GM12878 (cell line): ENCODE results near the gene PCIF1. TPM values are rescaled to one million over a fixed set of nuclear protein-coding genes. Genes with fewer than 3 reads are reported as not detected.

ENCODE experiments used
- ASH2L ChIP-seq: fragments of 300-600, 200-600 bp; sonication (generic); IDR thresholded peaks from 2 replicates; pipeline ENCODE4 v1.6.1; 2017; ENCODE audit warnings: low read depth, mild to moderate bottlenecking, borderline replicate concordance
- ATF3 ChIP-seq: IDR thresholded peaks from 2 replicates; pipeline ENCODE4 v1.6.1; 2011; ENCODE audit warnings: low read depth, mild to moderate bottlenecking, low read length, moderate library complexity, borderline replicate concordance; ENCODE audit errors: extremely low read depth
- BCL11A ChIP-seq: IDR thresholded peaks from 2 replicates; pipeline ENCODE4 v1.6.1; 2011; ENCODE audit warnings: low read depth, low read length
- CBX3 ChIP-seq: fragments of 200-600 bp; sonication (generic); IDR thresholded peaks from 2 replicates; pipeline ENCODE4 v1.6.1; 2016; ENCODE audit warnings: low read depth, borderline replicate concordance
- CEBPB ChIP-seq, 2 experiments: fragments of 150-350 bp in 1 of 2; IDR thresholded peaks; 2 replicates each; pipeline ENCODE4 v1.6.1; 2012 to 2014; ENCODE audit warnings: low read depth in 2 of 2, low read length in 2 of 2, borderline replicate concordance in 1 of 2, inconsistent platforms in 1 of 2
- CHD1 ChIP-seq: IDR thresholded peaks from 2 replicates; pipeline ENCODE4 v1.6.1; 2012; ENCODE audit warnings: low read depth, low read length, improper control_type of control experiment
- FOXK2 ChIP-seq: fragments of 450-650 bp; IDR thresholded peaks from 2 replicates; pipeline ENCODE4 v1.6.1; 2017; ENCODE audit warnings: mild to moderate bottlenecking, moderate library complexity
- HCFC1 ChIP-seq: fragments of 150-350 bp; IDR thresholded peaks from 2 replicates; pipeline ENCODE4 v1.6.1; 2014; ENCODE audit warnings: low read length
- IKZF2 ChIP-seq, 2 experiments: fragments of 450-650 bp; IDR thresholded peaks; 2 replicates each; pipeline ENCODE4 v1.6.1; 2017; ENCODE audit warnings: mild to moderate bottlenecking in 2 of 2, moderate library complexity in 2 of 2
- IRF5 ChIP-seq: fragments of 450-650 bp; IDR thresholded peaks from 2 replicates; pipeline ENCODE4 v1.6.1; 2017; ENCODE audit warnings: borderline replicate concordance
- NFYB ChIP-seq: IDR thresholded peaks from 2 replicates; pipeline ENCODE4 v1.6.1; 2011; ENCODE audit warnings: low read depth, mild to moderate bottlenecking, low read length, improper control_type of control experiment, moderate library complexity; ENCODE audit not compliant: insufficient read depth
- POLR2AphosphoS2 ChIP-seq: IDR thresholded peaks from 2 replicates; pipeline ENCODE4 v1.6.1; 2011; ENCODE audit warnings: low read depth, mild to moderate bottlenecking, low read length, improper control_type of control experiment, moderate library complexity
- RAD21 ChIP-seq: IDR thresholded peaks from 2 replicates; pipeline ENCODE4 v1.6.1; 2011; ENCODE audit warnings: mild to moderate bottlenecking, low read depth, low read length, moderate library complexity; ENCODE audit not compliant: insufficient read depth
- RUNX3 ChIP-seq: IDR thresholded peaks from 2 replicates; pipeline ENCODE4 v1.6.1; 2012; ENCODE audit warnings: low read length, inconsistent platforms
- SMAD1 ChIP-seq: fragments of 450-650 bp; IDR thresholded peaks from 2 replicates; pipeline ENCODE4 v1.6.1; 2018; ENCODE audit warnings: mild to moderate bottlenecking, low read depth; ENCODE audit not compliant: partially characterized antibody
- SMAD5 ChIP-seq: IDR thresholded peaks from 2 replicates; pipeline ENCODE4 v1.6.1; 2016; ENCODE audit warnings: antibody characterized with exemption, low read depth
- SREBF1 ChIP-seq: IDR thresholded peaks from 2 replicates; pipeline ENCODE4 v1.6.1; 2012; ENCODE audit warnings: mild to moderate bottlenecking, low read length
- TARDBP ChIP-seq: IDR thresholded peaks from 2 replicates; pipeline ENCODE4 v1.6.1; 2016; ENCODE audit warnings: borderline replicate concordance
- TCF12 ChIP-seq: IDR thresholded peaks from 2 replicates; pipeline ENCODE4 v1.6.1; 2011; ENCODE audit warnings: low read depth, mild to moderate bottlenecking, low read length
- USF1 ChIP-seq: IDR thresholded peaks from 2 replicates; pipeline ENCODE4 v1.6.1; 2011; ENCODE audit warnings: borderline replicate concordance, low read depth, mild to moderate bottlenecking, moderate library complexity, mixed read lengths, low read length; ENCODE audit not compliant: insufficient read depth; ENCODE audit errors: extremely low read length
- YBX1 ChIP-seq: fragments of 450-650 bp; IDR thresholded peaks from 2 replicates; pipeline ENCODE4 v1.6.1; 2016; ENCODE audit warnings: antibody characterized with exemption
- ZBED1 ChIP-seq: IDR thresholded peaks from 2 replicates; pipeline ENCODE4 v1.6.1; 2016; ENCODE audit warnings: borderline replicate concordance
- ZZZ3 ChIP-seq: IDR thresholded peaks from 2 replicates; pipeline ENCODE4 v1.6.1; 2011; ENCODE audit warnings: low read depth; ENCODE audit not compliant: control insufficient read depth, insufficient read length
- polyA plus RNA-seq, 11 experiments: library from polyadenylated mRNA; depleted of rRNA in 4 of 11; unstranded in 6 of 11; stranded (reverse) in 5 of 11; fragments of >200 nt; fragmentation: Nextera tagmentation in 4 of 11; fragmentation: Illumina TruSeq in 1 of 11; extraction: Ambion mirVana in 4 of 11; extraction: Trizol in 1 of 11; gene quantifications; 1 replicate in 1 of 11; 2 replicates in 10 of 11; pipeline versions ENCODE4 v1.2.1 to v1.2.3, GENCODE V29; 2011 to 2016; ENCODE audit warnings: inconsistent platforms in 2 of 11, missing spikeins in 2 of 11, low read depth in 1 of 11
- total RNA-seq, 4 experiments: library from RNA; depleted of rRNA in 3 of 4; stranded (reverse); fragments of >200 nt in 3 of 4; fragmentation: Illumina TruSeq in 1 of 4; extraction: Trizol in 1 of 4; gene quantifications; 2 replicates each; pipeline versions ENCODE4 v1.2.1 to v1.2.3, GENCODE V29; 2013 to 2021
- TF ChIP-seq, protein P1 (sequence below): fragments of 450-650 bp; formaldehyde crosslinking; IDR thresholded peaks from 2 replicates; pipeline ENCODE4 v1.4.0; 2022; ENCODE audit warnings: mild to moderate bottlenecking, moderate library complexity
- TF ChIP-seq, protein P2 (sequence below): fragments of 450-650 bp; IDR thresholded peaks from 2 replicates; pipeline ENCODE4 v1.6.1; 2014; ENCODE audit warnings: mild to moderate bottlenecking

The PCIF1 gene
- total and polyA plus RNA-seq, 10 of the 15 experiments (the other 5 are each of a cell fraction or from before 2014, with no cell fraction given): 8.4 to 32.9 (median 17.6) TPM

DNA sequence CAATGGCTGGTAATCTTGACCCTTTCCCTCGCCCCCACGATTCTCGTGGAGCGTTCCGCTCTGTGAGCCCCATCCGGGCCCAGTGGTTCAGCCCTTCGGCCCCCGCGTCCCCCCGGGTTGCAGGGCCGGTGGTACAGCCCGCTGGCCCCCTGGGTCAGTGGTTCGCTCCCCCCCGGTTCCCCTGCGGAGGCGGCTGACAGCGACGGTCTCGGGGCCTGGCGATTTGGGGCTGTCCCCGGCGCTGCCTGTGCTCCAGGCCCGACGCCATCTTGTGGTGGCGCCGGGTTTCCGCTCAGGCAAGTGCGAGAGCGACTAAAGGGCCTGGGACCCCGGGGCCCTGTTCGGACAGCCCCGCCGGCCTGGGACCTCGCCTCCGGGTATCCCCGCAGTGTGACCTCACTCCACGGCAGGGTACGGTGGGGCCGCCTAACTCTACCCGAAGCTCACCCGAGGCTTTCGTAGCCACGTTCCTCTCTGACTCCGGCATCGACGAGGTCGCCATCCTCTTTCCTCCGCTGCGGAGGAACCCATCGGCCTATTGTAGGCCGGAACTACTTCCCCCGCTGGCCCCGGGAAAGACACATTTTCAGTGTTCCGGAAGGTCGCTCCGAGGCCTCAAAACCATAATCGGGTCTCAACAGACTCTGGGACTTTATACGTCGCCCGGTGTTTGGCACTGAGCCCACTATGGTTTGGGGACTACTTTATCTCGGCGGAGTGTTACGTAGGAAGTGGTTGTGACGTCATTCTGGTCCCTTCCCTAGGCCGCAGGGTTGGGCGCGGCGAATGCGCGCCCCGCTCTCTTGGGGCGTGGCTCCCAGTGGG, 37.4 kb downstream of the PCIF1 start, which contains the start of gene ZNF335 (continued):
- no peak for TF ChIP-seq POLR2AphosphoS2
- no peak for TF ChIP-seq RAD21
- no peak for TF ChIP-seq CEBPB (IDR thresholded peaks at IDR 0.05; ENCODE audit: borderline replicate concordance in 1 of 2, low read depth in 2 of 2, low read length in 2 of 2)
- TF ChIP-seq, protein P1, sequence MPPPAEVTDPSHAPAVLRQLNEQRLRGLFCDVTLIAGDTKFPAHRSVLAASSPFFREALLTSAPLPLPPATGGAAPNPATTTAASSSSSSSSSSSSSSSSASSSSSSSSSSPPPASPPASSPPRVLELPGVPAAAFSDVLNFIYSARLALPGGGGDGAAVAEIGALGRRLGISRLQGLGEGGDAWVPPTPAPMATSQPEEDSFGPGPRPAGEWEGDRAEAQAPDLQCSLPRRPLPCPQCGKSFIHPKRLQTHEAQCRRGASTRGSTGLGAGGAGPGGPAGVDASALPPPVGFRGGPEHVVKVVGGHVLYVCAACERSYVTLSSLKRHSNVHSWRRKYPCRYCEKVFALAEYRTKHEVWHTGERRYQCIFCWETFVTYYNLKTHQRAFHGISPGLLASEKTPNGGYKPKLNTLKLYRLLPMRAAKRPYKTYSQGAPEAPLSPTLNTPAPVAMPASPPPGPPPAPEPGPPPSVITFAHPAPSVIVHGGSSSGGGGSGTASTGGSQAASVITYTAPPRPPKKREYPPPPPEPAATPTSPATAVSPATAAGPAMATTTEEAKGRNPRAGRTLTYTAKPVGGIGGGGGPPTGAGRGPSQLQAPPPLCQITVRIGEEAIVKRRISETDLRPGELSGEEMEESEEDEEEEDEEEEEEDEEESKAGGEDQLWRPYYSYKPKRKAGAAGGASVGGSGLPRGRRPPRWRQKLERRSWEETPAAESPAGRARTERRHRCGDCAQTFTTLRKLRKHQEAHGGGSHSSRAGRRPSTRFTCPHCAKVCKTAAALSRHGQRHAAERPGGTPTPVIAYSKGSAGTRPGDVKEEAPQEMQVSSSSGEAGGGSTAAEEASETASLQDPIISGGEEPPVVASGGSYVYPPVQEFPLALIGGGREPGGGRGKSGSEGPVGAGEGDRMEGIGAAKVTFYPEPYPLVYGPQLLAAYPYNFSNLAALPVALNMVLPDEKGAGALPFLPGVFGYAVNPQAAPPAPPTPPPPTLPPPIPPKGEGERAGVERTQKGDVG: no peak
- TF ChIP-seq TARDBP: peak; percentile 79
- TF ChIP-seq YBX1: no peak
- peak; percentile 98 for TF ChIP-seq RUNX3
- peak; percentile 88 to 91 for TF ChIP-seq IKZF2 (IDR thresholded peaks at IDR 0.05)
- peak; percentile 3 for TF ChIP-seq USF1
- TF ChIP-seq, protein P2, sequence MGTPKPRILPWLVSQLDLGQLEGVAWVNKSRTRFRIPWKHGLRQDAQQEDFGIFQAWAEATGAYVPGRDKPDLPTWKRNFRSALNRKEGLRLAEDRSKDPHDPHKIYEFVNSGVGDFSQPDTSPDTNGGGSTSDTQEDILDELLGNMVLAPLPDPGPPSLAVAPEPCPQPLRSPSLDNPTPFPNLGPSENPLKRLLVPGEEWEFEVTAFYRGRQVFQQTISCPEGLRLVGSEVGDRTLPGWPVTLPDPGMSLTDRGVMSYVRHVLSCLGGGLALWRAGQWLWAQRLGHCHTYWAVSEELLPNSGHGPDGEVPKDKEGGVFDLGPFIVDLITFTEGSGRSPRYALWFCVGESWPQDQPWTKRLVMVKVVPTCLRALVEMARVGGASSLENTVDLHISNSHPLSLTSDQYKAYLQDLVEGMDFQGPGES: peak; percentile 4; the same call in 1 of the 2 replicates
- TF ChIP-seq IRF5: peak; percentile 100
- no peak for TF ChIP-seq ZZZ3
- TF ChIP-seq CBX3: no peak
- no peak for TF ChIP-seq ATF3
- TF ChIP-seq TCF12: no peak
- TF ChIP-seq SMAD5: no peak
- peak; percentile 97 for TF ChIP-seq ASH2L
- TF ChIP-seq BCL11A: no peak
- no peak for TF ChIP-seq NFYB
- peak; percentile 98 for TF ChIP-seq CHD1
- peak; percentile 79 for TF ChIP-seq HCFC1
- no peak for TF ChIP-seq SMAD1
- TF ChIP-seq ZBED1: peak; percentile 31; the same call in 1 of the 2 replicates
- TF ChIP-seq FOXK2: peak; percentile 99
- peak; percentile 96 for TF ChIP-seq SREBF1
